ENCODE results near the gene DRC7. TPM values are rescaled to one million over a fixed set of nuclear protein-coding genes. Genes with fewer than 3 reads are reported as not detected.
"Not testable (repeated sequence)": the region's sequence is repeated elsewhere in the genome, so short reads cannot be mapped to it uniquely, and the experiment has no call there.

The DRC7 gene
- total RNA-seq, 1 experiment from 2014 or later = not detected

DNA sequence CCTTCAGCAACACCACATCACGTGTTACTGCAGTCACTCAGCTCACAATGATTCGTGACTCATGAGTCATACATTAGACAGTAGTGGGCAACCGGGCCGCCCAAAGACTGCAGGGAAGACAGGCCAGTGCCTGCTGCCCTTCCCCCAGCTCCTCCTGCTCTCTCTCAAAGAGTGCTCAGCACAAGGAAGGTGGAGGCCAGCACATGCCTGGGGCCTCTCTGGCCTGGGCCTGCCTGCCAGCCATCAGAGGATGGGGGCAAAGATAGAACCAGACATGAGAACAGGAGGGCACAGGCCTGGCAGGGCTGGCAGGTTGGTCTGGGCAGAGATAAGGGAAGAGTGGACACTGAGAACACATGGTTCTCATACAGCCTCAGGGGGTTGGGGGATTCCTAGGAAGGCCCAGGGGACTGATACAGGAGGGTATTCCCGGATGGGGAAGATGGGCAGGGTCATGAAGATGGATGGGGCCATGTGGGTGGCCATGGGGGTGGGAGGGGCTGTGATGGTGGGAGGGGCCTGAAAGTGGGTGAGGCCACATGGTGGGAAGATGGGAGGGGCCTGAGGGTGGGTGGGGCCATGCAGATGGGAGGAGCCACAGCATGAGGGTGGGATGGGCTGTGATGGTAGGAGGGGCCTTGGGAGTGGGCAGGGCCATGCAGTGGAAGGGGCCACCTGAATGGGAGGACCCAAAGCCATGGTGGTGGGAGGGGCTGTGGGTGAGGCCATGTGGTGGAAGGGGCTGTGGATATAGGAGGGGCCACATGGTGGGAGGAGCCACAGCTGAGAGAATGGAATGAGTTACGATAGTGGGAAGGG, 69.9 kb downstream of the DRC7 start:
- peak; percentile 90 to 96 for DNase-seq (ENCODE audit: low read depth in 1 of 2, low spot score in 2 of 2)
- Histone ChIP-seq H3K4me3 (no peak overlapping the region), H3K4me1 (replicated peaks) (peaks cover 22% of the 10 kb centered on the region), H3K27ac (peak overlapping the region; percentile 88), H3K27me3 (replicated peaks) (no peaks in the 10 kb centered on the region), H3K9me3 (replicated peaks) (0 out of 2 replicates have a peak, but pooled peaks cover 2% of the 10 kb centered on the region), H3K36me3 (peaks cover 93% of the 10 kb centered on the region)

DNA sequence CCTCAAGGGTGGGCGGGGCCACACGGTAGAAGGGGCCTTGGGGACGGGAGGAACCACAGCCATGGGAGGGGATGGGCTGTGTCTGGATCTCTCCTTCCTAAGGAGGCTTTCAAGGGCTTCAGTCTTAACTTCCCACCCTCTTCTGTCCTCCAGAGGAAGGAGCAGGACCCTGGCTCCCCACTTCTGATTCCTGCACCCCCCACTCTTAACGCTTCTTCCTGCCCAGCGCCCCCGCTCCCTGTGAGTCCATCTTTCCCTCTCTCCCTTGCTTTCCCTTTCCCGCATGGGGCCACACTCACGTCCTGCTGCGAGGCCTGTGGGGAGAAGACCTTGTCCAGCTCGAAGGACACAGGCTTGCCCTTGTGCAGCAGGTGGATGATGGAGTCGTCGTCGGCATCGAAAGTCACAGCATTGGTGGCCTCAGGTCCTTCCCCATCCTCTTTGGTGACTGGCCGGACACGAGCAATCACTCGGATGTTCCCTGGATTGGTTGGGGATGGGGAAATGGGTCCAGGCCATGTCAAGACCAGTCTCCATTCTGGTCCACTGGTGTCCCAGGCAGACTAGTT, 70.6 kb downstream of the DRC7 start:
- H3K27ac ChIP-seq = no peak overlapping the region
- peaks cover 22% of the 10 kb centered on the region for H3K4me1 ChIP-seq (replicated peaks)
- DNase-seq (ENCODE audit: low read depth in 1 of 2, low spot score in 2 of 2) = no peak
- H3K27me3 ChIP-seq (replicated peaks) = no peaks in the 10 kb centered on the region
- H3K4me3 ChIP-seq = no peak overlapping the region
- 0 out of 2 replicates have a peak, but pooled peaks cover 2% of the 10 kb centered on the region for H3K9me3 ChIP-seq (replicated peaks)
- peaks cover 93% of the 10 kb centered on the region for H3K36me3 ChIP-seq

DNA sequence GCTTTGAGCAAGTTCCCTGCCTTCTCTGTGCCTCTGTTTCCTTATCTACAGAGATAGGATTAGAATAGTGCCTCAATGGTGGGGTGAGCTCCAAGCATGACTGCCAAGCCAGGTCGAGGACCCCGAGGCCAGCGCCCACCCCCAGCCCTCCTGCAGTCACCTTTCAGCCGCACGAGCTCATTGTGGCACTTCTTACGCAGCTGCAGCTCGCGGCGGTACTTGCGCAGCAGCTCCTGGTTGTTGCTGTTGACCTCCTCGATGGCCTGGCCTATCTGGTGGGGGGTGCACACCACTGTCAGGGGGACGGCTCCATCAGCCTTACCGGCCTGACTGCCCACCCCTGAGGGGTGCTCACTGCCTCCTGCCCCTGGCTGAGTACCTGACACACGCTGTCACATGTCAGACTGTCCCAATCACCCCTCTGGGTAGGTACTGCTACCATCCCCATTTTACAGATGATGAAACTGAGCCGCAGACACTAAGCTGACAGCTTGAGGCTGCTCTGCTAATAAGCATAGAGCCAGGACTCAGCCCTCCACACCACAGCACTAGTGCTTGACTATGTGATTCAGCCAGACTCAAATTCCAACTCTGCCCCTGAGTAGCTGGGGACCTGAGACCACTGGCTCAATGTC, 72.2 kb downstream of the DRC7 start:
- no peak for DNase-seq (ENCODE audit: low read depth in 1 of 2, low spot score in 2 of 2)
- 0 out of 2 replicates have a peak, but pooled peaks cover 2% of the 10 kb centered on the region for H3K9me3 ChIP-seq (replicated peaks)
- no peaks in the 10 kb centered on the region for H3K27me3 ChIP-seq (replicated peaks)
- H3K36me3 ChIP-seq = peaks cover 93% of the 10 kb centered on the region
- H3K27ac ChIP-seq = no peak overlapping the region
- H3K4me1 ChIP-seq (replicated peaks) = peaks cover 22% of the 10 kb centered on the region
- H3K4me3 ChIP-seq = no peak overlapping the region

DNA sequence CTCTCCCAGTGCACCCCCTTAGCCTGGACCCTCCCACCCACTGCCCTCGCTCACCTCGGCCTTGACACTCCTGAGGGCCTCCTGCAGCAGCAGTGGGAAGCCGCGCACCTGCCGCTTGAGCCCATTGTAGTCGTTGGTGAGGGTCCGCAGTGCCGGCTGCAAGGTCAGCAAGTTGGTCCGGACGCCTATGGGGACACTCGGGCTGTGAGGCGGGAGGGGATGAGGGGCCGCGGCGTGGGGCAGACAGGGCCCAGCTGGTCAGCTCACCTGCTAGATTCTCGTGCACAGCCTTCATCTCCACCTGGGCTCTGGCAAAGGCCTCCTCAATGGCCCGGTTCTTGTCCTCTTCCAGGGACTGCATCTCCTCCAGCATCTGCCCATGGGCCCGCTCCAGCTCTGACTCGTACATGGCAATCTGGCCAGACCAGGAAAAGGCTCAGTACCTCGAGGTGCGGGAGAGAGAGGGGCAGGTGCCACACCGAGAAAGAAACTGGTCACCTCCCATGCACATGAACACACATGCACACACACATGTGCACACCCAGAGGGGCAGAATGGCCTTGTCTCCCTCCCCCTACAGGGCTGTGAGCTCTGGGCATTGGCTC, 75.0 kb downstream of the DRC7 start:
- Histone ChIP-seq H3K9me3 (replicated peaks) (no peaks in the 10 kb centered on the region), H3K4me1 (replicated peaks) (peaks cover 12% of the 10 kb centered on the region), H3K4me3 (no peak overlapping the region), H3K36me3 (peaks cover 90% of the 10 kb centered on the region), H3K27ac (no peak overlapping the region), H3K27me3 (replicated peaks) (no peaks in the 10 kb centered on the region)
- no peak for DNase-seq (ENCODE audit: low read depth in 1 of 2, low spot score in 2 of 2)

DNA sequence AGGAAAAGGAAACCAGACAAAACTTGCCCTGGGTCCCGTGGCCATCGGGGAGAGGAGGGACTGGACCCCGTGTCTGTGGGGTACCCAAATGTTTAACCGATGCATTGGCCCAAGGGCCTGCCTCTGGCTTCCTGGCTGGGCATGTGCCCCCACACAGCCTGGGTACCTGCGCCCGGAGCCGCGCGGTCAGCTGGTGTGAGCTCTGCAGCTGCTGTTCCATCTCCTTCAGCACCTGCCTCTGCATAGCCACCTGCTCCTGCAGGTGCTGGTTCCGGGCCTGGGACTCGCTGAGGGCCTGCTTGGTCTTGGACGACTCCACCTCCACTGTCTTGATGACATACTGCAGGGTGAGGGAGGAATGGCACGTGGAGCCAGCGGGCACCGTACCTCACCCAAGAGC, 75.8 kb downstream of the DRC7 start:
- Histone ChIP-seq H3K4me1 (replicated peaks) (peaks cover 5% of the 10 kb centered on the region), H3K27me3 (replicated peaks) (no peaks in the 10 kb centered on the region), H3K36me3 (peaks cover 91% of the 10 kb centered on the region), H3K4me3 (no peak overlapping the region), H3K9me3 (replicated peaks) (no peaks in the 10 kb centered on the region), H3K27ac (no peak overlapping the region)
- DNase-seq (ENCODE audit: low read depth in 1 of 2, low spot score in 2 of 2) = no peak

DNA sequence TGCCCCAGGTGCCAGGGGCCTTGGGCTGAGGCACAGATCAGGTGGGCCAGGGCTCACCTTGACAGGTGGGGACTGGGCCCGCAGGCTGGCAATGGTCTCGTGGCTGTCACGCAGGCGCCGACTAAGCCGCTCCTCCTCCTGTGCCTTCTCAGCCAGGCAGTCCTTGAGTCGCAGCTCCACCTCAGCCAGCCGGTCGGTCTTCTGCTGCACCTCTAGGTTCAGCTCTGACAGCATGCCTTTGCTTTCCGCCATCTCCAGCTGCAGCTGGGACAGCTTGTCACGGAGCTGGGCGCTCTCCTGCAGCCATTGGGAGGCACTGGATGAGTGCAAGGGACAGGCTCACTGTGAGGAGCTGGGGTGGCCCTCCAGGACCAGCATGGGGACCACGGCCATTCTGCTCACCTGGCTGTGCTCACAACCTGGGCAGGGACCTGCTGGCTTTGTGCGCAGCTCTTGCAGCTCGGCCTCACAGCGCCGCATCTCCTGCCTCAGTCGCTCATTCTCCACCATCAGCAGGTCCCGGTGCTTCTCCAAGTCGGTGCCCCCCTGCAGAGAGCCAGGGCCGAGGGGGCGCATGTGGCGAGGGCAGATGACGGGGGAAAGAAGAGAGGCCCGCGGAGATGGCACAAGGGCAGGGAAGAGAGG, 76.7 kb downstream of the DRC7 start:
- peaks cover 4% of the 10 kb centered on the region; the same call in 1 of the 2 replicates for H3K4me1 ChIP-seq (replicated peaks)
- no peaks in the 10 kb centered on the region for H3K9me3 ChIP-seq (replicated peaks)
- no peak overlapping the region for H3K27ac ChIP-seq
- H3K4me3 ChIP-seq = no peak overlapping the region
- no peak for DNase-seq (ENCODE audit: low read depth in 1 of 2, low spot score in 2 of 2)
- peaks cover 91% of the 10 kb centered on the region for H3K36me3 ChIP-seq
- H3K27me3 ChIP-seq (replicated peaks) = no peaks in the 10 kb centered on the region

DNA sequence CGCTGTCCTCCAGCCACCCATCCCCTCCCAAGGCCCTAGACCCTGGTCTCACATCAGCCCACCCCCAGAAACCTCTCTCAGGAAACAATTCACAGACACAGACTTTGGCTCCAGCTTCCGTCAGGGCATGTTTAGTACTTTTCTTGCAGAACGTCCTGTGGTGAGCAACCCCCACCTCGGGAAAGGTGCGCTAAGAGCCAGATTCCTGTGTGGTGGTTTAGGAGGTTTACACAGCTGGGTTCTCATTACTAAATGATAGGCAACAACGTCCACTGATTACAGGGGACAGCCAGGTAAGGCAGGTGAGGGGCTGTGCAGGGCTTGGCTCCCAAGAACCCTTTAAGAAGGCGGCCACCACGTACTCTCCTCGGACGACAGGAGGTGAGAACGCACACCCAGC, 78.4 kb downstream of the DRC7 start:
- DNase-seq (ENCODE audit: low read depth in 1 of 2, low spot score in 2 of 2) = no peak
- no peak overlapping the region for H3K4me3 ChIP-seq
- H3K36me3 ChIP-seq = peaks cover 90% of the 10 kb centered on the region
- H3K27ac ChIP-seq = no peak overlapping the region
- no peaks in the 10 kb centered on the region for H3K9me3 ChIP-seq (replicated peaks)
- H3K27me3 ChIP-seq (replicated peaks) = no peaks in the 10 kb centered on the region
- peaks cover 4% of the 10 kb centered on the region; the same call in 1 of the 2 replicates for H3K4me1 ChIP-seq (replicated peaks)

DNA sequence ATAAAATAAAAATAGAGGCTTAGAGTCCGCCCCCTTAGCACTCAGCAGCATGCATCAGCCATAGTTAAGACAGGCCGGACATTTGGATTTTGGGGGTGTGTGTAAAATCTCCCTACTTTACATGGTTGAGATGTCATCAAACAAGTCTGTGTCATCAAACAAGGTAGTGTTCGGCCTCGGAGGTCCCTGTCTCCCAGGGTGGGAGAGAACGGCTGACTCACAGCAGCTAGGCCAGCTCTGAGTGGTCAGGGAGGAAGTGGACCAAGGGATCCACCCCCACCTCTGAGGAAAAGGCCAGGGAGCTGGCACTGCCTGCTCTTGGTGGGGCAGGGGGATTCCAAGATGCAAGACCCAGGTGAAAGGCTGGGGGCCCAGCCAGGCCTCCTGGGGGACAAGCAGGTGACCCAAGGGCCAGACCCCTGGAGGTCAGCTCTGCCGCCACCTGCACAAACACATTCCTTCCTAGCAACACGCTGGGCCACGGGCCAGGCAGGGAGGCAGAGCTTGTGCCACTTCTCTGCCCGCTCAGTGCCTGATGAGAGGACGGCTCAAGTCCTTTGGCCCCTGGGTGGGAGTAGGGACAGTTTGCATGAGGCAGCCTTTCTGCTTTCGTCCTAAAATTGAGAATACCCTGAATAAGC, 79.2 kb downstream of the DRC7 start:
- peaks cover 4% of the 10 kb centered on the region; the same call in 1 of the 2 replicates for H3K4me1 ChIP-seq (replicated peaks)
- H3K36me3 ChIP-seq = peaks cover 85% of the 10 kb centered on the region
- H3K9me3 ChIP-seq (replicated peaks) = no peaks in the 10 kb centered on the region
- no peak overlapping the region for H3K4me3 ChIP-seq
- no peaks in the 10 kb centered on the region for H3K27me3 ChIP-seq (replicated peaks)
- no peak overlapping the region for H3K27ac ChIP-seq
- no peak for DNase-seq (ENCODE audit: low read depth in 1 of 2, low spot score in 2 of 2)

DNA sequence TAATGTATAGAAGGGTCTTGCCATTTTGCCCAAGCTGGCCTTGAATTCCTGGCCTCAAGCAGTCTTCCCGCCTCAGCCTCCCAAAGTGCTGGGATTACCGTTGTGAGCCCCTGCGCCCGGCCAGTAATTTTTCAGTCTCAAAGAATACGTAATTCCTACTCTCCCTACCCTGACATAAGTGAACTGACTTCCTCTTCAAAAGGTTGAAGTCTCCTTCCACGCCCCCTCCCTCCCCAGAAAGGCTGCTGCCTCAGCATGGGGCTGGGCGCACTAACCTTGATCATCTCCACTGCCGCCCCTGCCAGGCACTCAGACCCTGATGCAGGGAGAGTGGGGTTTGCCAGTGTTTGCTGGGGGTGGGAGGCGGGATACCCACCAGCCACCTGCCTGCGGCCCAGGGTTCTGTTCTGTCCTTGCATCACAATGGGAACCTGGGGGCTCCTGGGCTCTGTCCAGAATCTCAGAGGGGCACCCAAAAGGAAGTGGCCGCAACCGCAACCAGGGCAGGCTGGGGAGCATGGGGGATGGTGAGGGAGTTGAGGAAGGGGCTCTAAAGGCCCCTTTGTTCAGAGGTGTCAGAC, 80.2 kb downstream of the DRC7 start:
- Histone ChIP-seq H3K9me3 (replicated peaks) (no peaks in the 10 kb centered on the region), H3K4me1 (replicated peaks) (peaks cover 4% of the 10 kb centered on the region; the same call in 1 of the 2 replicates), H3K27me3 (replicated peaks) (no peaks in the 10 kb centered on the region), H3K36me3 (peaks cover 85% of the 10 kb centered on the region), H3K4me3 (no peak overlapping the region), H3K27ac (no peak overlapping the region)
- no peak for DNase-seq (ENCODE audit: low read depth in 1 of 2, low spot score in 2 of 2)

DNA sequence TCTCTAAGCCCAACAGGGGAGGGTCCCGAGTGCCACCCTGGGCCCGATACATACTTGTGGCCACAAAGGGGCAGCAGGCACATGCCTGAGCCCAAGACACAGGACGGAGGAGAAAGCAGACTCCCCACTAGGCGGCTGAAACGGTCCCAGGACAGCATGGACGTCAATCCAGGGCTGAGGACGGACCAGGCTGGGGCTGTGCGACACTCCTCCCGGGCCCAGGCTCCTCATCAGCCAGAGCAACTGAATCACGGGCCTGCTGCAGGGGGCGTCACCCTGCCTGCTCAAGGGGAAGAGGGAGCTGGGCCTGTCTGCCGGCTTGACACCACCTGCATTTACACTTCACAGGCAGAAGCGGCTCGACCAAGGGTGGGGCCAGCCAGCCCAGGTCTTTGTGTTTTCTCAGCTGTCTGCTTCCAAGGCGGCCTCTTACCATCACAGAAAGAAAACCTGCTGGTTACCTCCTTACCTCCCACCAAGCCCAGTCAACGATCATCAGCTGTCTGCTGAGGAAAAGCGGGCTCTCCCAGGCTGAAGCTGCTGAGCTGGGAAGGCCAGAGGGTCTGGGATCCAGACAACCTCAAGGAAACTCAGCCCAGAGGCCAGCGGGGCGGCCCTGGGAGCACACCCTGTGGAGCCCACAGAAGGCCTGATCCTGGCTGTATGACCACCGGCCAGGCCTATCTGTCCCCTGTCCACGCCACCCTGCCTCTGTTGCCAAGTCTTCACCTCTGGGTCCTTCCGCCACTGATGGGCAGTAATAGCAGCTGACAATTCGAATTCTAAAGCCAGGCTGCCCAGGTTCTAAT, 81.3 kb downstream of the DRC7 start:
- Histone ChIP-seq H3K4me3 (no peak overlapping the region), H3K4me1 (replicated peaks) (peaks cover 4% of the 10 kb centered on the region; the same call in 1 of the 2 replicates), H3K36me3 (peaks cover 80% of the 10 kb centered on the region), H3K27me3 (replicated peaks) (no peaks in the 10 kb centered on the region), H3K27ac (no peak overlapping the region), H3K9me3 (replicated peaks) (no peaks in the 10 kb centered on the region)
- DNase-seq (ENCODE audit: low read depth in 1 of 2, low spot score in 2 of 2) = no peak

DNA sequence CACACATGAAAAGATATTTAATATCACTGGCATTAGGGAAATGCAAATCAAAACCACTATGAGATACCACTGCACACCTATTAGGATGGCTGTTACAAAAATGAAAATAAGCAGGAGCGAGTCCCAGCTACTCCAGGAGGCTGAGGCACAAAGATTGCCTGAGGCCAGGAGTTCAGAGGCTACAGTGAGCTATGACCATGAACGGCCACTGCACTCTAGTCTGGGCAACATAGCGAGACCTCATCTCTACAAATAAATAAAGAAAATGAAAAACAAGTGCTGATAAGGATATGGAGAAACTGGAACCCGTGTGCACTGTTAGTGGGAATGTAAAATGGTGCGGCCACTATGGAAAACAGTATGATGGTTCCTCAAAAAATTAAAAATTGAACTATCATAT, 84.1 kb downstream of the DRC7 start:
- Histone ChIP-seq H3K4me3 (no peak overlapping the region), H3K9me3 (replicated peaks) (no peaks in the 10 kb centered on the region), H3K4me1 (replicated peaks) (peaks cover 14% of the 10 kb centered on the region), H3K36me3 (peaks cover 79% of the 10 kb centered on the region), H3K27ac (no peak overlapping the region), H3K27me3 (replicated peaks) (no peaks in the 10 kb centered on the region)
- no peak for DNase-seq (ENCODE audit: low read depth in 1 of 2, low spot score in 2 of 2)

DNA sequence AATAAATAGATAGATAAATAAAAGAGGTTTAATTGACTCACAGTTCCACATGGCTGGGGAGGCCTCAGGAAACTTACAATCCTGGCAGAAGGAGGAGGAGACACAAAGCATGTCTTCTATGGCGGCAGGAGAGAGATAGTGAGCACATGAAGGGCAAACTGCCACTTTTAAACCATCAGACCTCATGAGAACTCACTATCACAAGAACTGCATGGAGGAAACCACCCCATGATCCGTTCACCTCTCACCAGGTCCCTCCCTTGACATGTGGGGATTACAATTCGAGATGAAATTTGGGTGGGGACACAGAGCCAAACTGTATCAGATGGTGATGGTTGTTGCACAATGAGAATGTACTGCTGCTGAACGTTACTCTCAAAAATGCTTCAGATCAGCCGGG, 85.2 kb downstream of the DRC7 start:
- not testable (repeated sequence) for H3K27me3 ChIP-seq (replicated peaks); DNase-seq (ENCODE audit: low read depth in 1 of 2, low spot score in 2 of 2); H3K9me3 ChIP-seq (replicated peaks); H3K4me3 ChIP-seq; H3K27ac ChIP-seq
- H3K36me3 ChIP-seq = peaks cover 83% of the 10 kb centered on the region
- H3K4me1 ChIP-seq (replicated peaks) = peaks cover 11% of the 10 kb centered on the region

Measured in SJSA1 (cell line).